Activated CD4-positive, CD25-positive, alpha-beta regulatory T cell (primary cell): Measurements from ENCODE around the gene ATP7B.

Source experiments
- DNase-seq, 4 experiments: peaks; one replicate each; lab custom pipeline; 2025; lab: John Stamatoyannopoulos, UW

Gene ATP7B

DNA sequence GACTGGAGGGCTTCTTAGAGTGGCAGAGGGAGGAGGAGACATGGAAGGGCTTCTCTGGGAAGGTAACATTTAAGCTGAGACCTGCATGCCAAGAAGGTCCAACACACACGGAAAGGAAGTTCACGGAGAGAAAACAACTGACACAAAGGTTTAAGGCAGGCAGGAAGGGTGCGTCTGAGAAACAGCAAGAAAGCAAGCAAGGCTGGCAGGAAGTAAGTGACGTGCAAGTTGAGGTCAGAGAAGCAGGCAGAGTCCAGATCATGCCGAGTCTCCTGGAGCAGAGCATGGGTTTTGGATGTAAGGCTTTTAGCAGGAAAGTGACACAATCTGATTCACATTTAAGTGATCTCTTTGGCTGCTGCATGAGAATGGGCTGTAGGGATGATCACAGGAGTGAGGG is 60.5 kb downstream of the ATP7B start:
- no peak for DNase-seq

DNA sequence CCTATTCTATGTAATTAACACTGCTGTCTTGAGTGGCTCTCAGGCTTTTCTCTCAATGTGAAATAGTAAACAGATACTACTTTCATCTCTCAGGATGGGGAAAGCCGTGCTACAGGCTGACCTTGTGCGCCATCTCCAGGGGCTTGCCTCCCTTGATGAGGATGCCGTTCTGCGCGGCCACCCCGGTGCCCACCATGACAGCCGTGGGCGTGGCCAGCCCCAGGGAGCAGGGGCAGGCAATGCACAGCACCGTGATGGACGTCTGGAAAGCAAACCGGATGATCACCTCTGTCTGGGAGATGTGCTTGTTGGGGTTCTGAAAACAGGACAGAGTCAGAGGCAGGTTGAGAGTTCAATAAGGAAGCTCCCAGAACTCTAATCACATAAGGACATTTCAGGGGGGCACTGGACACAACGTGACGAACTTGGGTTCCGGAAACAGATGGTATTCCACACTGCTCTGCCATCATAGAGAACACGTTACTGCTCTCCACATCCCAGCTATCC is 65.0 kb downstream of the ATP7B start:
- no peak for DNase-seq

GRCh38 chr13:51945149-51945548 is 66.1 kb downstream of the ATP7B start:
- no peak for DNase-seq

DNA sequence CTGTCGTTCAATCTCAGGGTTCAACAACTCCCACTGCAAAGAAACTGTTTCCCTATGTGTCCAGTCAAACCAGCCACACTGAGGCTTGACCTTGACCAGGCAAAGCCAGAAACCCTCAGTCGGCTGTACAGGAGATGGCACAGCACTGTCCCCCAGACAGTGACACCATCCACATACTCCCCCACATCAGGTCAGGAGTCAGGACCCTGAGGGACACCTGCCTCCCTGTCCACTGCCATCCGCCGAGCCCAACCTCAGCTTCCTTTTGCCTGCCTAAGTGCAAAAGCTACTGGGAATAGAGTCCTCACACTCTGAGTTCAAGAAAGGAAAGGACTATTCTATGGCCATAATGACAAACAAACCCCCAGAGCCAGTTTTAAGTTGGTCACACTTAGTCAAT is 66.8 kb downstream of the ATP7B start:
- DNase-seq: no peak

DNA sequence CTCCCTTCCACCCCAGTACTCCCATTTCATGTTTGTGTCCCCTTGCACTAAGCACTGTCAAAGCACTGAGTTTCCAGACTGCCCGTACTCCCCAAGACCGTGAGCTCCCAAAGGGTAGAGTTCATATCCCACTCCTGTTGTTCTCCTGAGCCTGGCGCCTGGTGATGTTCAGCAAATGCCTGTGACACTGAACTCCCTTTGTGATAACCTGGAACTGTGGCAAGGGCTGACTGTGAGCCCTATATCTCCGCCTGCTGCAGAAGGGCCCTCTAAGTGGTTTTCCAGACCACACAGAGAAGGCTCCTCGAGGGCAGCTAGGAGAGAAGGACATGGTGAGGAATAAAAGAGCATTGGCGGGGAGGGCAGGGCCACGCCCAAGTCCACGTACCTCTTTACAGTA is 67.5 kb downstream of the ATP7B start:
- no peak for DNase-seq

GRCh38 chr13:51942189-51942588 is 69.1 kb downstream of the ATP7B start:
- no peak for DNase-seq

GRCh38 chr13:51938454-51938853 is 72.8 kb downstream of the ATP7B start:
- no peak for DNase-seq

GRCh38 chr13:51937320-51938290 is 73.6 kb downstream of the ATP7B start:
- DNase-seq: no peak

- DNase-seq: no peak
These were observed 75.7 kb downstream of the ATP7B start for GRCh38 chr13:51935326-51936171.

DNA sequence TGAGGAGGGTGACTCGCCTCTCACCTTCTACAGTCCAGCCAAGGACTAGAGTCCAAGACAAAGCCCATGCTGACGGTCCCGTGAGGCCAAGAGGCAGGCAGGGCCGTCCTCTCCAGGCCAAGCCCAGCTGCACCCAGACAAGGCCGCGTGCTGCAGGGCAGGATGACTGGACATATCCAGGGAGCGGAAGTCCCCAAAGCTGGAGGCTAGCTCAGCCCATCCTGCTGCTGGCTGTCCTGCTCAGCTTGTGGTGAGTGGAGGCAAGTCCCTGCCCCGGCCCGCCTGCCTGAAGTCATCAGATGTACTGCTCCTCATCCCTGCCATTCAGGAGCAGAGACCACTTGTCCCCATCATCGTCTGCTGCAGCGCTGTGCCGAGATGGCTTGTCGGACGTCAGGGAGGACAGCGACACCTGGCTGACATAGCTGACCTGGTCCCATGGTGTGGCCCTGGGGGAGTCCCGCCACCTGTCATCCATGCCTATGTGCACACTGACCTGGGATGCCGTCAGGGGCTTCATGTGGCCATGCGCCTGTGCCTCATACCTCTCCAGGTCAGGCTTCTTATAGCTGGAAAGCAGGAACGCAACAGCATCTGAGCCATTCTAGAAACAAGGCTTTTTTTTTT is 76.7 kb downstream of the ATP7B start:
- DNase-seq: no peak

- no peak for DNase-seq
These were observed 77.7 kb downstream of the ATP7B start for GRCh38 chr13:51933466-51934058.

DNA sequence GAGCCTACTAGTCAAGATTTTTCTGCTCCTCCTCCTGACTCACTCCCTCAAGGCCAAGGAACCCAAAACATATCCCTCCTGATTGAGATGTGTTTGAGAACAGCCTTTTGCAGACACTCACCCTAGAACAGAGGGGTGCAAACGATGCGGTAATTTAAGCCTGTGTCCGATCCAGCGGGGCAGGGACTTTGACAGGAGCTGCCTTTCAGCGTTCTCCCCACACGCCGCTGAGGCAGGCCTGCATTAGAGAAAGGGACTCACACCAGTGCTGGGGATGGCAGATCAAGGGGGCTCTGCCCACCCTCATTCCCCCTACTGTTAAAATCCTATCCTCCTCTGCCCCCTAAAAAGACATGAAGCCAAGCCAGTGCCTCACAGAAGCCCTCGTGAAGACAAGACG is 79.0 kb downstream of the ATP7B start:
- no peak for DNase-seq

DNA sequence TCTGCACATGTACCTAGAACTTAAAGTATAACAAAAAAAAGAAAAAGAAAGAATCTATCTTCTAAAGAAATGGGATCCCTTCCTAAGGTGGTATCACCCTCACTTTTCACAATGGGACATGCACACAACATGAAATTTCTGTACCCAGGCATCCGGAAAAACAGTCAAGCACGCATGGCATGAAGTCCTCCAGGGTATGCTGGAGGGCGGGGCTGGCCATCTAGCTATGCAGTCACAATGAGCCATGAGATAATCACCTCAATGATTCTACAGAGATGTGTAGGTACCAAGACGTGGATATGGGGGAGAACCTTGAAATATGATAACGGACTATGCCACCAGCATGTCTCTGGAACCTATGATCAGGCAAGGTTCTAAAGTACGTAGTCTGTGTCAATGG is 79.6 kb downstream of the ATP7B start:
- no peak for DNase-seq

- DNase-seq: no peak
These were observed 81.6 kb downstream of the ATP7B start for GRCh38 chr13:51929699-51930098.

GRCh38 chr13:51928231-51928630 is 83.0 kb downstream of the ATP7B start:
- no peak for DNase-seq

GRCh38 chr13:51927129-51927528 is 84.1 kb downstream of the ATP7B start:
- DNase-seq: no peak

GRCh38 chr13:51926528-51926885 is 84.7 kb downstream of the ATP7B start:
- no peak for DNase-seq

- DNase-seq: no peak
These were observed 85.3 kb downstream of the ATP7B start for GRCh38 chr13:51925865-51926527.

DNA sequence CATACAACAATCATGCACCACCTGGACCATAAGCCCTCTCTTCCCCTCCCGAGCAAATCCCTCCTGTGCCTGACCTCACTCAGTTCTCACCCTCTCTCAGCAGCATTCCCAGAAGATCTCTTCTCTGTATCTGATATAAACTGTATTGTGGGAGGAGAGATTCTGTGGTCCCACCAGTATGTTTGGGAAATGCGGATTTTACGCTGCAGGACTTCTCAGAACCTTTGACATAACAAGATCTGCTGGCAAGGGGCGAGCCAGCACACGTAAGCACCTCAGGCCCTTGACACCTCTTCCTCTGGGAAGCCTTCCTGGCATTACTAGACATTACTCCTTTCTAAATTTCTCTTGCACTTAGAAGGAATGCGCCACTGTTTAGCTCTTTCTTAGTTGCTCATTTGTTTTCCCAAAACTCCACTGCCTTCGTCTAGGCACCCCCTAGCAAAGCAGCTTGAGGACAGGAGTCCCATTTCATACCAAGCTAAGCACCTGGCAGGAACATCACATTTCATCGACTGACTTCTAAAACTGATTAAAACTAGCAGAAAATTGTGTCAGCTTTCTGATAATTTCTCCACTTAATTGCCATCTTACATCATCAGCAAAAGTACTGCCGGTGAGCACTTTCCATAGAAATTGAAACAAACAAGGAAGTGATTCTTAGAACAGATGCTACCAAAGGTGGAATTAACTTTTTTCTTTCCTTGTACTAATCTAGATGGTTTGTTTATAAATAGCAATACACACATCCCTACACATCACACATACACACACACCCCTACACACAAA is 86.3 kb downstream of the ATP7B start:
- DNase-seq: no peak

GRCh38 chr13:51923983-51924539 is 87.2 kb downstream of the ATP7B start:
- no peak for DNase-seq
